ENCODE results near the gene NKAIN2.

DNA sequence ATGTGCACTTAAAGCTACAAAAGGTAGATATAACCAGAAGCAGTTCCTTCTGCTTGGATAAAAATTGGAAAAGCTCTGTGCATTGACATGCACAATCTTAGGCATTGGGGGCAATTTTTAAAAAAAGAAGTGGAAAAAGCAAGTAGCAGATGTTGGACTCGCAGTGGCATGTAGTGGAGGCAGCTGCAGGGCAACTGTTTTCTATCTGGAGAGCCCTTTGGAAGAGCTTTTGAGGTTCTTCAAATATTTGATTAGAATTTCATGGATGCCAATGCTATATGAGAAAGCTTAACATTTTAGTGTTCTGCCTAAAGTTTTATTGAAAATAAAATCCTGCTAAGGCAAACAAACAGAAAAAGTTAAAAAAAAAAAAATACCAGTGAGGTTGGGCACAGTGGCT, 770.3 kb downstream of the NKAIN2 start:
- TF ChIP-seq POLR2A (IDR thresholded peaks at IDR 0.05): no peak
- TF ChIP-seq, protein P1, sequence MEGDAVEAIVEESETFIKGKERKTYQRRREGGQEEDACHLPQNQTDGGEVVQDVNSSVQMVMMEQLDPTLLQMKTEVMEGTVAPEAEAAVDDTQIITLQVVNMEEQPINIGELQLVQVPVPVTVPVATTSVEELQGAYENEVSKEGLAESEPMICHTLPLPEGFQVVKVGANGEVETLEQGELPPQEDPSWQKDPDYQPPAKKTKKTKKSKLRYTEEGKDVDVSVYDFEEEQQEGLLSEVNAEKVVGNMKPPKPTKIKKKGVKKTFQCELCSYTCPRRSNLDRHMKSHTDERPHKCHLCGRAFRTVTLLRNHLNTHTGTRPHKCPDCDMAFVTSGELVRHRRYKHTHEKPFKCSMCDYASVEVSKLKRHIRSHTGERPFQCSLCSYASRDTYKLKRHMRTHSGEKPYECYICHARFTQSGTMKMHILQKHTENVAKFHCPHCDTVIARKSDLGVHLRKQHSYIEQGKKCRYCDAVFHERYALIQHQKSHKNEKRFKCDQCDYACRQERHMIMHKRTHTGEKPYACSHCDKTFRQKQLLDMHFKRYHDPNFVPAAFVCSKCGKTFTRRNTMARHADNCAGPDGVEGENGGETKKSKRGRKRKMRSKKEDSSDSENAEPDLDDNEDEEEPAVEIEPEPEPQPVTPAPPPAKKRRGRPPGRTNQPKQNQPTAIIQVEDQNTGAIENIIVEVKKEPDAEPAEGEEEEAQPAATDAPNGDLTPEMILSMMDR (IDR thresholded peaks at IDR 0.05): no peak
- no peak for TF ChIP-seq EP300 (IDR thresholded peaks at IDR 0.05)

Data from sigmoid colon (tissue), 4 donors.